Heart left ventricle (tissue), 13 donors: ENCODE results near the gene SCRN2.

Experiments
- CTCF ChIP-seq, 12 donors: fragments of 200-600 bp; sonication (generic) in 4 of 12; IDR thresholded peaks; one replicate each; pipeline versions ENCODE4 v1.5.0 to v1.8.0; 2018 to 2022; ENCODE audit warnings: antibody characterized with exemption in 12 of 12, mild to moderate bottlenecking in 5 of 12
- POLR2A ChIP-seq, 2 donors: fragments of 450-650 bp; IDR thresholded peaks; one replicate each; pipeline ENCODE4 v1.6.1; 2017; ENCODE audit warnings: antibody characterized with exemption in 2 of 2, mild to moderate bottlenecking in 2 of 2, moderate library complexity in 2 of 2
- donor health status: ischemic (EF 13 %, LVEDD 7.1; RV severe dilation, severe dysfunction).
- donor health status: DM: no; HTN: yes; CAD: no.
- donor health status: DM: no; HTN: no; CAD: no.
- donor health status: ischemic (EF 25% LVEDD 6.9; RV normal size, moderate dysfunction).
- donor health status: ischemic (EF 25% LVEDD 5.7; RV mildly dilated, moderate dysfunction).
- donor health status: ischemic (EF 35%, LVEDD 5.7; RV mildly dilated, moderate dysfunction).
- donor health status: nonischemic (EF 11% LVEDD 7.7; RV severe dilation, severe dysfunction).
- donor health status: DM: yes; HTN: yes; CAD: no.
- donor health status: PGD.
- donor health status: ischemic (EF 29% LVEDD 5.4; RV normal size, mild dysfunction).
- donor health status: nonischemic (EF 23%, LVEDD 6.1; RV moderate dilation, normal function).

- TF ChIP-seq CTCF (IDR thresholded peaks at IDR 0.05) = no peak
- no peak for TF ChIP-seq POLR2A (IDR thresholded peaks at IDR 0.05)
These were observed 25.8 kb downstream of the SCRN2 start for GRCh38 chr17:47815106-47815918.
